Panc1 (cell line): ENCODE measurements around the gene DPYSL3. TPM values are rescaled to one million over a fixed set of nuclear protein-coding genes. Genes with fewer than 3 reads are reported as not detected.

Experiments
- ATAC-seq: fragments of 200-7000 bp; cut with Tn5 transposase; 2 replicates; pipeline ENCODE4 v1.9.1; 2020; ENCODE audit warnings: mild to moderate bottlenecking, moderate library complexity
- BruUV-seq: library from RNA; stranded (reverse); fragments of 400-500 nt; replicated peaks from 2 replicates; lab custom pipeline; 2021; lab: Mats Ljungman, UMichigan
- CTCF ChIA-PET: fragments of 300-600 bp; sonication (Branson Sonifier 250); formaldehyde crosslinking; loops from one replicate; lab custom pipeline; 2022; ENCODE audit warnings: antibody characterized with exemption; lab: Charles Lee
- POLR2A ChIA-PET: fragments of 300-600 bp; sonication (Branson Sonifier 250); formaldehyde crosslinking; loops from one replicate; lab custom pipeline; 2022; ENCODE audit warnings: antibody characterized with exemption; lab: Charles Lee
- DNase-seq: peaks from one replicate; pipeline ENCODE4 v3.0.0-alpha.2; 2010; ENCODE audit warnings: low read depth, low spot score
- H3K27ac ChIP-seq: 2 replicates; pipeline ENCODE4 v1.5.1; 2011; ENCODE audit warnings: mild to moderate bottlenecking, low read length, inconsistent platforms
- H3K27me3 ChIP-seq: fragments of 200-500 bp; sonication (Bioruptor generic); 2 replicates; pipeline ENCODE4 v1.6.0; 2014; ENCODE audit warnings: low read length, inconsistent platforms; ENCODE audit not compliant: control insufficient read depth, insufficient read depth
- H3K36me3 ChIP-seq: fragments of 200-500 bp; sonication (Bioruptor generic); 2 replicates; pipeline ENCODE4 v1.5.1; 2014; ENCODE audit warnings: inconsistent platforms, mild to moderate bottlenecking, low read length, moderate library complexity; ENCODE audit not compliant: control insufficient read depth, insufficient read depth
- H3K4me1 ChIP-seq: 2 replicates; pipeline ENCODE4 v1.5.1; 2011; ENCODE audit warnings: inconsistent platforms, mild to moderate bottlenecking, low read length, moderate library complexity; ENCODE audit not compliant: control insufficient read depth, insufficient read depth
- H3K4me3 ChIP-seq, 2 experiments: 2 replicates each; pipeline ENCODE4 v1.5.1; 2011 to 2012; ENCODE audit warnings: low read depth in 2 of 2, low read length in 2 of 2, mild to moderate bottlenecking in 2 of 2, inconsistent platforms in 1 of 2, moderate library complexity in 1 of 2
- H3K9me3 ChIP-seq: fragments of 200-500 bp; sonication (Bioruptor generic); 2 replicates; pipeline ENCODE4 v1.5.1; 2014; ENCODE audit warnings: low read depth, mild to moderate bottlenecking, inconsistent platforms, low read length, moderate library complexity; ENCODE audit not compliant: control insufficient read depth, insufficient read depth
- POLR2AphosphoS5 ChIP-seq: IDR thresholded peaks from 2 replicates; pipeline ENCODE4 v1.6.1; 2012; ENCODE audit warnings: mild to moderate bottlenecking, low read depth, low read length, moderate library complexity
- SIN3A ChIP-seq: IDR thresholded peaks from 2 replicates; pipeline ENCODE4 v1.6.1; 2012; ENCODE audit warnings: low read depth, mild to moderate bottlenecking, low read length, moderate library complexity, borderline replicate concordance; ENCODE audit not compliant: insufficient read depth
- TCF7L2 ChIP-seq: IDR thresholded peaks from 2 replicates; pipeline ENCODE4 v1.6.1; 2011; ENCODE audit warnings: mild to moderate bottlenecking, low read depth, low read length, inconsistent platforms
- in situ Hi-C: cut with HindIII; loops from 2 replicates; pipeline ENCODE4 v1.10.0; 2016; ENCODE audit warnings: low sequenced_read_pairs, low pct_unique_long_range_greater_than_20kb
- intact Hi-C: fragments of 100-400 bp; cut with micrococcal nuclease; formaldehyde crosslinking; loops from one replicate; pipeline ENCODE4 v1.10.0; 2022; ENCODE audit not compliant: unreplicated experiment
- total RNA-seq: library from RNA; stranded (reverse); gene quantifications from one replicate; pipeline ENCODE4 v1.2.1, GENCODE V29; 2021; ENCODE audit not compliant: unreplicated experiment
- TF ChIP-seq, protein P1 (sequence below): fragments of 450-650 bp; IDR thresholded peaks from 2 replicates; pipeline ENCODE4 v1.5.1; 2017; ENCODE audit warnings: mild to moderate bottlenecking
- TF ChIP-seq, protein P2 (sequence below), 2 experiments: IDR thresholded peaks; 2 replicates each; pipeline ENCODE4 v1.6.1; 2011 to 2012; ENCODE audit warnings: low read depth in 2 of 2, control low read depth in 1 of 2, low read length in 1 of 2, mild to moderate bottlenecking in 1 of 2, moderate library complexity in 1 of 2; ENCODE audit not compliant: insufficient read depth in 1 of 2

Gene DPYSL3
- total RNA-seq, 1 experiment from 2014 or later: 1.1 TPM

GRCh38 chr5:147431586-147431985, 78.3 kb downstream of the DPYSL3 start:
- H3K36me3 ChIP-seq: no peaks in the 10 kb centered on the region
- ATAC-seq (no peak), DNase-seq (no peak)
- intact Hi-C loops: no loop called here
- no peak overlapping the region for H3K4me3 ChIP-seq
- no peak overlapping the region for H3K27ac ChIP-seq
- ChIA-PET CTCF (no interaction called here), POLR2A (no interaction called here)
- no peaks in the 10 kb centered on the region for H3K27me3 ChIP-seq
- in situ Hi-C loops: no loop called here
- TF ChIP-seq SIN3A (no peak), TCF7L2 (no peak), POLR2AphosphoS5 (no peak)
- TF ChIP-seq, protein P1, sequence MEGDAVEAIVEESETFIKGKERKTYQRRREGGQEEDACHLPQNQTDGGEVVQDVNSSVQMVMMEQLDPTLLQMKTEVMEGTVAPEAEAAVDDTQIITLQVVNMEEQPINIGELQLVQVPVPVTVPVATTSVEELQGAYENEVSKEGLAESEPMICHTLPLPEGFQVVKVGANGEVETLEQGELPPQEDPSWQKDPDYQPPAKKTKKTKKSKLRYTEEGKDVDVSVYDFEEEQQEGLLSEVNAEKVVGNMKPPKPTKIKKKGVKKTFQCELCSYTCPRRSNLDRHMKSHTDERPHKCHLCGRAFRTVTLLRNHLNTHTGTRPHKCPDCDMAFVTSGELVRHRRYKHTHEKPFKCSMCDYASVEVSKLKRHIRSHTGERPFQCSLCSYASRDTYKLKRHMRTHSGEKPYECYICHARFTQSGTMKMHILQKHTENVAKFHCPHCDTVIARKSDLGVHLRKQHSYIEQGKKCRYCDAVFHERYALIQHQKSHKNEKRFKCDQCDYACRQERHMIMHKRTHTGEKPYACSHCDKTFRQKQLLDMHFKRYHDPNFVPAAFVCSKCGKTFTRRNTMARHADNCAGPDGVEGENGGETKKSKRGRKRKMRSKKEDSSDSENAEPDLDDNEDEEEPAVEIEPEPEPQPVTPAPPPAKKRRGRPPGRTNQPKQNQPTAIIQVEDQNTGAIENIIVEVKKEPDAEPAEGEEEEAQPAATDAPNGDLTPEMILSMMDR: no peak
- TF ChIP-seq, protein P2, sequence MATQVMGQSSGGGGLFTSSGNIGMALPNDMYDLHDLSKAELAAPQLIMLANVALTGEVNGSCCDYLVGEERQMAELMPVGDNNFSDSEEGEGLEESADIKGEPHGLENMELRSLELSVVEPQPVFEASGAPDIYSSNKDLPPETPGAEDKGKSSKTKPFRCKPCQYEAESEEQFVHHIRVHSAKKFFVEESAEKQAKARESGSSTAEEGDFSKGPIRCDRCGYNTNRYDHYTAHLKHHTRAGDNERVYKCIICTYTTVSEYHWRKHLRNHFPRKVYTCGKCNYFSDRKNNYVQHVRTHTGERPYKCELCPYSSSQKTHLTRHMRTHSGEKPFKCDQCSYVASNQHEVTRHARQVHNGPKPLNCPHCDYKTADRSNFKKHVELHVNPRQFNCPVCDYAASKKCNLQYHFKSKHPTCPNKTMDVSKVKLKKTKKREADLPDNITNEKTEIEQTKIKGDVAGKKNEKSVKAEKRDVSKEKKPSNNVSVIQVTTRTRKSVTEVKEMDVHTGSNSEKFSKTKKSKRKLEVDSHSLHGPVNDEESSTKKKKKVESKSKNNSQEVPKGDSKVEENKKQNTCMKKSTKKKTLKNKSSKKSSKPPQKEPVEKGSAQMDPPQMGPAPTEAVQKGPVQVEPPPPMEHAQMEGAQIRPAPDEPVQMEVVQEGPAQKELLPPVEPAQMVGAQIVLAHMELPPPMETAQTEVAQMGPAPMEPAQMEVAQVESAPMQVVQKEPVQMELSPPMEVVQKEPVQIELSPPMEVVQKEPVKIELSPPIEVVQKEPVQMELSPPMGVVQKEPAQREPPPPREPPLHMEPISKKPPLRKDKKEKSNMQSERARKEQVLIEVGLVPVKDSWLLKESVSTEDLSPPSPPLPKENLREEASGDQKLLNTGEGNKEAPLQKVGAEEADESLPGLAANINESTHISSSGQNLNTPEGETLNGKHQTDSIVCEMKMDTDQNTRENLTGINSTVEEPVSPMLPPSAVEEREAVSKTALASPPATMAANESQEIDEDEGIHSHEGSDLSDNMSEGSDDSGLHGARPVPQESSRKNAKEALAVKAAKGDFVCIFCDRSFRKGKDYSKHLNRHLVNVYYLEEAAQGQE (IDR thresholded peaks at IDR 0.05; ENCODE audit: insufficient read depth in 1 of 2, low read depth in 2 of 2, low read length in 1 of 2): no peak
- H3K4me1 ChIP-seq: no peaks in the 10 kb centered on the region
- H3K9me3 ChIP-seq: no peaks in the 10 kb centered on the region
- BruUV-seq: no TSS peak

- TF ChIP-seq, protein P2 (IDR thresholded peaks at IDR 0.05; ENCODE audit: insufficient read depth in 1 of 2, low read depth in 2 of 2, low read length in 1 of 2): no peak
- TF ChIP-seq, protein P1: no peak
- TF ChIP-seq POLR2AphosphoS5: no peak
- no peak for TF ChIP-seq TCF7L2
- TF ChIP-seq SIN3A: no peak
- H3K27ac ChIP-seq: no peak overlapping the region
- H3K4me3 ChIP-seq: no peak overlapping the region
- CTCF ChIA-PET: no interaction called here
- no peaks in the 10 kb centered on the region for H3K4me1 ChIP-seq
- H3K27me3 ChIP-seq: no peaks in the 10 kb centered on the region
- intact Hi-C loops: no loop called here
- no peak for ATAC-seq
- no peak for DNase-seq
- no peaks in the 10 kb centered on the region for H3K9me3 ChIP-seq
- in situ Hi-C loops: no loop called here
- no TSS peak for BruUV-seq
- POLR2A ChIA-PET: no interaction called here
- no peaks in the 10 kb centered on the region for H3K36me3 ChIP-seq
Observed at GRCh38 chr5:147430628-147431027, 79.2 kb downstream of the DPYSL3 start.
